HL-60 (cell line): ENCODE measurements around the gene TSPAN10.
A peak's percentile ranks its signal among the peaks of the same experiment; 100 is the strongest.

Experiments
- DNase-seq, 2 experiments: peaks; one replicate each; pipeline ENCODE4 v3.0.0-alpha.2; 2010 to 2020; ENCODE audit warnings: low read depth in 1 of 2, low spot score in 1 of 2
- H3K27ac ChIP-seq: fragments of 250-450 bp; sonication (Bioruptor Pico); replicated peaks from 2 replicates; pipeline ENCODE4 v1.5.1; 2020; ENCODE audit warnings: mild to moderate bottlenecking, moderate library complexity
- H3K27me3 ChIP-seq: fragments of 250-450 bp; sonication (Bioruptor Pico); 2 replicates; pipeline ENCODE4 v1.5.1; 2021; ENCODE audit warnings: mild to moderate bottlenecking, moderate library complexity; ENCODE audit not compliant: insufficient read depth, poor library complexity, severe bottlenecking
- H3K4me3 ChIP-seq: replicated peaks from 2 replicates; pipeline ENCODE4 v1.5.1; 2011; ENCODE audit warnings: mild to moderate bottlenecking, control low read depth, low read length; ENCODE audit not compliant: insufficient read depth
- GABPA ChIP-seq: IDR thresholded peaks from 2 replicates; pipeline ENCODE4 v1.6.1; 2012; ENCODE audit warnings: low read depth
- POLR2AphosphoS5 ChIP-seq: IDR thresholded peaks from 2 replicates; pipeline ENCODE4 v1.6.1; 2012; ENCODE audit warnings: low read depth
- SPI1 ChIP-seq: IDR thresholded peaks from 2 replicates; pipeline ENCODE4 v1.6.1; 2012; ENCODE audit warnings: low read depth, mild to moderate bottlenecking, borderline replicate concordance
- TF ChIP-seq, protein P1 (sequence below): IDR thresholded peaks from 2 replicates; pipeline ENCODE4 v1.6.1; 2012; ENCODE audit warnings: low read depth; ENCODE audit not compliant: insufficient replicate concordance
- TF ChIP-seq, protein P2 (sequence below): IDR thresholded peaks from one replicate; pipeline ENCODE4 v1.5.1; 2011; ENCODE audit warnings: low read length, control low read depth, inconsistent platforms; ENCODE audit not compliant: insufficient read depth

Gene TSPAN10

DNA sequence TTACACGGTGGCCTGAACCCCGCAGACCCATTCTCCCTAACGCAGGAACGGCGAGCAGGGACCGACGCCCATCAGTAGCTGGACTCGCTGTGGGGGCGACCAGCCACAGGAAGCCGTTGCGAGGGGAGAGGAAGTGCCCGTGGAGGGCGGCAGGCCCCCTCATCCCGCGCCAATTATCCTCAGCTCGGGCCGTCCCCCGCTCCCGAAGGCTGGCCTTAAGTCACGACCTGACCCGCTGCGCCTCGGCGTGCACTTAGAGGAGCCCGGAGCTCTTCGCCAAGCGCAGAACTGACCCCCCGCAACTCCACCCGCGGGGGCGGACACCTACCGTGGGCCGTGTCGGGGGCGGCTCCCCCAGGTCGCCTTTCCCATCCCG lies 46.2 kb downstream of the TSPAN10 start:
- Histone ChIP-seq H3K4me3 (peak overlapping the region; percentile 97), H3K27me3 (no peaks in the 10 kb centered on the region), H3K27ac (peak overlapping the region; percentile 84)
- no peak for DNase-seq
- peak; percentile 58; the same call in 1 of the 2 replicates for TF ChIP-seq SPI1
- TF ChIP-seq GABPA: no peak
- TF ChIP-seq POLR2AphosphoS5: no peak

DNA sequence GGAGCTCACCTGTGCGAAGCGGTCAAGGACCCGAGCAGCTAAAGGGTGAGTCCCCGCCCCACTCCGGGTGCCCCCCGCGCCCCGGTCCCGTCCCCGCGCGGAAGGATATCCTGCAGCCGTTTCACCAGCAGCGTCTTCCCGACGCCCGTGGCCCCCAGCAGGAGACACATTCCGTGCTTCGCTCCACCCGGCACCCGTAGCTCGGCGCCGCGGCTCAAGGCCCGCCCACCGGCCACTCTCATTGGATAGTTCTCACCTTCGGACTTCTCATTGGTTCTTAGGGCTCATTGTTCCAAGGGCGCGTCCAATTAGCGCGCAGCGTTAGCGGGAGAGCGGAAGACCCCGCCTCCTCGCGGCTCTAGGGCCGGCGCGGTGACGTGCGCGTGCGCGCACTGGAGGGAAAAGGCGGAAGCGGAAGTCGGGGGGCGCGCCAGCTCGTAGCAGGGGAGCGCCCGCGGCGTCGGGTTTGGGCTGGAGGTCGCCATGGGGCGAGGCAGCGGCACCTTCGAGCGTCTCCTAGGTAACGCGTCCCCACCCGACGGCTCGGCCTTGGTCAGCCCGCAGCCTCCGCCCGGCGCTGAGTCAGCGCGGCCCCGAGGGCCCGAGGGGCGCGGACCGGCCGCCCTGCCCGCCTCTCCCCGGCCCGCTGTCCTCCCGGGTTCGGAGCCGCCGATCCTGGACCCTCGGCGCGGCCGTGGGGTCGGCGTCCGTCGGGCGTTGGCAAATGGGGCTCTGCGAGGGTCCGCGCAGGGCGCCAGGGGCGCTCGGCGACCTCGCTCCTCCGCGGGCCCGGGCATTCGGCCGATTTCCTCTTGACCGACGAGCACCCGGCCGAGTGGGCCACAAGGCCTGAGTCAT lies 46.8 kb downstream of the TSPAN10 start, which contains the start of the genes ARL16 and HGS:
ARL16 (minus strand) TSS at position 214 of the 858 bp plus-strand sequence; CDS start at position 170, 44 bp downstream.
HGS (plus strand) TSS at position 428 of the 858 bp plus-strand sequence; CDS start at position 484, 56 bp downstream.
- H3K4me3 ChIP-seq: peak within 1 kb of the TSS; percentile 97
- DNase-seq: peak; percentile 98 to 99
- H3K27ac ChIP-seq: peak within 1 kb of the TSS; percentile 84
- no peaks in the 10 kb centered on the region for H3K27me3 ChIP-seq
- TF ChIP-seq POLR2AphosphoS5 (peak; percentile 9; the same call in 1 of the 2 replicates), SPI1 (peak; percentile 81), GABPA (peak; percentile 80)
- TF ChIP-seq, protein P1, sequence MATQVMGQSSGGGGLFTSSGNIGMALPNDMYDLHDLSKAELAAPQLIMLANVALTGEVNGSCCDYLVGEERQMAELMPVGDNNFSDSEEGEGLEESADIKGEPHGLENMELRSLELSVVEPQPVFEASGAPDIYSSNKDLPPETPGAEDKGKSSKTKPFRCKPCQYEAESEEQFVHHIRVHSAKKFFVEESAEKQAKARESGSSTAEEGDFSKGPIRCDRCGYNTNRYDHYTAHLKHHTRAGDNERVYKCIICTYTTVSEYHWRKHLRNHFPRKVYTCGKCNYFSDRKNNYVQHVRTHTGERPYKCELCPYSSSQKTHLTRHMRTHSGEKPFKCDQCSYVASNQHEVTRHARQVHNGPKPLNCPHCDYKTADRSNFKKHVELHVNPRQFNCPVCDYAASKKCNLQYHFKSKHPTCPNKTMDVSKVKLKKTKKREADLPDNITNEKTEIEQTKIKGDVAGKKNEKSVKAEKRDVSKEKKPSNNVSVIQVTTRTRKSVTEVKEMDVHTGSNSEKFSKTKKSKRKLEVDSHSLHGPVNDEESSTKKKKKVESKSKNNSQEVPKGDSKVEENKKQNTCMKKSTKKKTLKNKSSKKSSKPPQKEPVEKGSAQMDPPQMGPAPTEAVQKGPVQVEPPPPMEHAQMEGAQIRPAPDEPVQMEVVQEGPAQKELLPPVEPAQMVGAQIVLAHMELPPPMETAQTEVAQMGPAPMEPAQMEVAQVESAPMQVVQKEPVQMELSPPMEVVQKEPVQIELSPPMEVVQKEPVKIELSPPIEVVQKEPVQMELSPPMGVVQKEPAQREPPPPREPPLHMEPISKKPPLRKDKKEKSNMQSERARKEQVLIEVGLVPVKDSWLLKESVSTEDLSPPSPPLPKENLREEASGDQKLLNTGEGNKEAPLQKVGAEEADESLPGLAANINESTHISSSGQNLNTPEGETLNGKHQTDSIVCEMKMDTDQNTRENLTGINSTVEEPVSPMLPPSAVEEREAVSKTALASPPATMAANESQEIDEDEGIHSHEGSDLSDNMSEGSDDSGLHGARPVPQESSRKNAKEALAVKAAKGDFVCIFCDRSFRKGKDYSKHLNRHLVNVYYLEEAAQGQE: no peak

DNA sequence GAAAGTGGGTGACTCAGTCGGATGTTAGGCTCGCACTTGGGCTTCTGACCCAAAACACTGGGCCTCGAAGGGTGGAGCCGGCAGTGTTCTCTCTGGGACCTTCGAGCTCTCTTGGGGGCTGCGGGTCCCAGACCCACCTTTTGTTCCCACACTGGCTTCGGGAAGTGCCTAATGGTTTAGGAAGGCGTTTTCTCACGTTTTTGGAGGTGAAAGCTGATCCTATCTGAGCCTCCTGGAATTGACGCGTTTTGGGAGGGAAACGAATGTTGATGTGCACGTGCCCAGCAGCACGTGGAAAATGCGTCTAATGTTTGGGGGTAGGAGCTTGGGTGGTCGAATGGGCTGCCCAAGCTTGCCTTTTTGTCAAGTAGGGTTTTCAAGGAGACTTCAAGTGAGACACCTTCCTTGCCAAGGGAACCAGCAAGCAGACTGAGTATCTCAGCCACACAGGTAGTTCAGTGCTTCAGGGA lies 47.5 kb downstream of the TSPAN10 start:
- Histone ChIP-seq H3K27me3 (no peaks in the 10 kb centered on the region), H3K4me3 (peak overlapping the region; percentile 75), H3K27ac (peak overlapping the region; percentile 84)
- TF ChIP-seq, protein P2, sequence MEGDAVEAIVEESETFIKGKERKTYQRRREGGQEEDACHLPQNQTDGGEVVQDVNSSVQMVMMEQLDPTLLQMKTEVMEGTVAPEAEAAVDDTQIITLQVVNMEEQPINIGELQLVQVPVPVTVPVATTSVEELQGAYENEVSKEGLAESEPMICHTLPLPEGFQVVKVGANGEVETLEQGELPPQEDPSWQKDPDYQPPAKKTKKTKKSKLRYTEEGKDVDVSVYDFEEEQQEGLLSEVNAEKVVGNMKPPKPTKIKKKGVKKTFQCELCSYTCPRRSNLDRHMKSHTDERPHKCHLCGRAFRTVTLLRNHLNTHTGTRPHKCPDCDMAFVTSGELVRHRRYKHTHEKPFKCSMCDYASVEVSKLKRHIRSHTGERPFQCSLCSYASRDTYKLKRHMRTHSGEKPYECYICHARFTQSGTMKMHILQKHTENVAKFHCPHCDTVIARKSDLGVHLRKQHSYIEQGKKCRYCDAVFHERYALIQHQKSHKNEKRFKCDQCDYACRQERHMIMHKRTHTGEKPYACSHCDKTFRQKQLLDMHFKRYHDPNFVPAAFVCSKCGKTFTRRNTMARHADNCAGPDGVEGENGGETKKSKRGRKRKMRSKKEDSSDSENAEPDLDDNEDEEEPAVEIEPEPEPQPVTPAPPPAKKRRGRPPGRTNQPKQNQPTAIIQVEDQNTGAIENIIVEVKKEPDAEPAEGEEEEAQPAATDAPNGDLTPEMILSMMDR: no peak
- no peak for TF ChIP-seq POLR2AphosphoS5
- TF ChIP-seq, protein P1: no peak
- TF ChIP-seq SPI1: no peak
- no peak for TF ChIP-seq GABPA
- no peak for DNase-seq

DNA sequence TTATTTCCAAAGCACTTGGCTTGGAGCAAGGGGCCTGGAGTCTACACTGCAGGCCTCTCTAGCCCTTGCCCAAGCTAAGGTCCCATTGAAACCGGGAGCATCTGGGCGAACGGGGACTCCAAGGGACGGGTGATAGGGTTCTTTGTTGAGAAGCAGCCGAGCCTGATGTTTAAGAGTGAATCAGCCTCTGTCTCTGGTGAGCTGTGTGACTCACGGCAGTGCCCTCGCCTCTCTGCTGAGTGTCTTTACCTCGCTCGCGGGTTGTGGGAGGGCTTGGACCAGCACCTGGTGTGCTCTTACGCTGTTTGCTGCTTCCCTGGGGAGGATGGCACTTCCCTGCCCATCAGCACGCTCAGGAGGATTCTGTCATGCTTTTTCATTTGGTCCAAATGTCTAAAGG lies 48.1 kb downstream of the TSPAN10 start:
- TF ChIP-seq SPI1: no peak
- no peak for TF ChIP-seq POLR2AphosphoS5
- TF ChIP-seq, protein P1: no peak
- no peak for TF ChIP-seq GABPA
- TF ChIP-seq, protein P2: no peak
- Histone ChIP-seq H3K27ac (peak overlapping the region; percentile 84), H3K27me3 (no peaks in the 10 kb centered on the region), H3K4me3 (peak overlapping the region; percentile 75)
- DNase-seq: no peak
